Stomach (tissue), 9 donors: ENCODE data around the gene WSB2. TPM values are rescaled to one million over a fixed set of nuclear protein-coding genes. Genes with fewer than 3 reads are reported as not detected.

ENCODE experiments used
- DNase-seq, 2 donors: peaks; one replicate each; pipeline versions ENCODE4 v3.0.0 to v3.0.0-alpha.2; 2013 to 2019
- H3K27ac ChIP-seq, 5 donors: fragments of 200-600 bp in 4 of 5; sonication (generic) in 4 of 5; one replicate each; pipeline ENCODE4 v1.5.1; 2013 to 2019; ENCODE audit warnings: mild to moderate bottlenecking in 1 of 5, moderate library complexity in 1 of 5
- H3K27me3 ChIP-seq, 3 donors: fragments of 200-600 bp; sonication (generic); one replicate each; pipeline ENCODE4 v1.5.1; 2017 to 2019; ENCODE audit warnings: mixed run types in 1 of 3
- H3K36me3 ChIP-seq, 4 donors: fragments of 200-600 bp; sonication (generic); 1 replicate in 3 of 4; 2 replicates in 1 of 4; pipeline ENCODE4 v1.5.1; 2016 to 2019
- H3K4me1 ChIP-seq, 4 donors: fragments of 200-600 bp; sonication (generic); one replicate each; pipeline ENCODE4 v1.5.1; 2016 to 2019
- H3K4me3 ChIP-seq, 4 donors: fragments of 200-600 bp; sonication (generic) in 3 of 4; one replicate each; pipeline ENCODE4 v1.5.1; 2016 to 2019; ENCODE audit warnings: mild to moderate bottlenecking in 1 of 4
- H3K9me3 ChIP-seq, 4 donors: fragments of 200-600 bp; sonication (generic); one replicate each; pipeline ENCODE4 v1.5.1; 2016 to 2019
- EP300 ChIP-seq: sonication (generic); formaldehyde crosslinking; IDR thresholded peaks from one replicate; pipeline ENCODE4 v1.6.1; 2017; ENCODE audit warnings: antibody characterized with exemption
- POLR2A ChIP-seq, 4 donors: fragments of 450-650 bp; IDR thresholded peaks; one replicate each; pipeline ENCODE4 v1.6.1; 2016; ENCODE audit warnings: antibody characterized with exemption in 4 of 4, control low read depth in 2 of 4, mild to moderate bottlenecking in 1 of 4, moderate library complexity in 1 of 4
- POLR2AphosphoS5 ChIP-seq, 3 donors: sonication (generic); formaldehyde crosslinking; IDR thresholded peaks; one replicate each; pipeline ENCODE4 v1.6.1; 2016; ENCODE audit warnings: antibody characterized with exemption in 3 of 3
- WGBS, 5 donors: extraction: QIAGEN DNeasy Blood & Tissue Kit in 3 of 5; methylation state at CpG; one replicate each; pipeline versions ENCODE4 v1.1.5 to v1.1.7; 2013 to 2018; 5-methylcytosine and 5-hydroxymethylcytosine counted together
- intact Hi-C: fragments of 100-400 bp; cut with DNase I; formaldehyde crosslinking; loops from one replicate; pipeline ENCODE4 v1.15.1; 2023; ENCODE audit warnings: low total_unique reads
- polyA plus RNA-seq, 3 donors: library from polyadenylated mRNA; stranded (reverse); fragments of 200-250 nt; gene quantifications; one replicate each; pipeline ENCODE4 v1.2.3, GENCODE V29; 2013
- total RNA-seq, 5 donors: library from RNA; depleted of rRNA; stranded (reverse); fragments of >200 nt; gene quantifications; one replicate each; pipeline versions ENCODE4 v1.1.0 to v1.2.3, GENCODE V29; 2014 to 2016
- TF ChIP-seq, protein P1 (sequence below), 7 experiments: fragments of 450-650 bp in 4 of 7; fragments of 200-600 bp in 3 of 7; sonication (generic) in 3 of 7; IDR thresholded peaks; one replicate each; pipeline ENCODE4 v1.5.1; 2016 to 2019; ENCODE audit warnings: antibody characterized with exemption in 7 of 7, control low read depth in 2 of 7, mild to moderate bottlenecking in 1 of 7
- donor health status: healthy with polysubstance abuse.
- donor health status: Bipolar disorder and iron deficiency.
- donor health status: healthy.

WSB2 gene
- total and polyA plus RNA-seq, 8 donors: 32.4 to 110 (median 79.9) TPM

DNA sequence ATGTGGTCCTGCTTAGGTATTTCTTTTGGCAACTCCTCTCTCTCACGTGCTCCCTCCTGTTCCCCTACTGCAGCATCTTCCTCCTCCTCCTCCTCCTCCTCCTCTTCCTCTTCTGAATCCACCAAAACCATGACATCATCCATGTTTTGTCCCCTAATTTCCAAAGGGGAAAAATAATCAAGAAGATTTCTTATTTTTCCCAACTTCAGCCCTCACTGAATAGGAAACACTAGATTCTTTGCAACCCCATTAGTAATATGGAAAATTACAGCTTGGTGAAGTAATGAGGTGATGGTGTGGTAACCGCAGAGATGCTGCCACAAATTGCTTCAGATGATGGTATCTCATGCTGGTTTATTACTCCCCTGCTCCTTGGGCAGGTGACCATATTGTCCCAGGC, 7.5 kb upstream of the WSB2 start:
- intact Hi-C loops: no loop called here
- H3K9me3 ChIP-seq: no peaks in the 10 kb centered on the region
- H3K4me1 ChIP-seq: peaks cover 5 to 24% (median 11%) of the 10 kb centered on the region in 4 donors
- 85 to 89% (median 86%) methylated on average over 2 of the region's 2 CpGs for WGBS, 5 donors
- no peak overlapping the region for H3K27ac ChIP-seq
- no peaks in the 10 kb centered on the region for H3K27me3 ChIP-seq
- no peak overlapping the region for H3K4me3 ChIP-seq
- no peak for DNase-seq
- H3K36me3 ChIP-seq: peaks cover 0 to 33% (median 16%) of the 10 kb centered on the region in 4 donors
- TF ChIP-seq, protein P1, sequence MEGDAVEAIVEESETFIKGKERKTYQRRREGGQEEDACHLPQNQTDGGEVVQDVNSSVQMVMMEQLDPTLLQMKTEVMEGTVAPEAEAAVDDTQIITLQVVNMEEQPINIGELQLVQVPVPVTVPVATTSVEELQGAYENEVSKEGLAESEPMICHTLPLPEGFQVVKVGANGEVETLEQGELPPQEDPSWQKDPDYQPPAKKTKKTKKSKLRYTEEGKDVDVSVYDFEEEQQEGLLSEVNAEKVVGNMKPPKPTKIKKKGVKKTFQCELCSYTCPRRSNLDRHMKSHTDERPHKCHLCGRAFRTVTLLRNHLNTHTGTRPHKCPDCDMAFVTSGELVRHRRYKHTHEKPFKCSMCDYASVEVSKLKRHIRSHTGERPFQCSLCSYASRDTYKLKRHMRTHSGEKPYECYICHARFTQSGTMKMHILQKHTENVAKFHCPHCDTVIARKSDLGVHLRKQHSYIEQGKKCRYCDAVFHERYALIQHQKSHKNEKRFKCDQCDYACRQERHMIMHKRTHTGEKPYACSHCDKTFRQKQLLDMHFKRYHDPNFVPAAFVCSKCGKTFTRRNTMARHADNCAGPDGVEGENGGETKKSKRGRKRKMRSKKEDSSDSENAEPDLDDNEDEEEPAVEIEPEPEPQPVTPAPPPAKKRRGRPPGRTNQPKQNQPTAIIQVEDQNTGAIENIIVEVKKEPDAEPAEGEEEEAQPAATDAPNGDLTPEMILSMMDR (IDR thresholded peaks at IDR 0.05): no peak
- TF ChIP-seq POLR2AphosphoS5 (IDR thresholded peaks at IDR 0.05) (no peak), POLR2A (IDR thresholded peaks at IDR 0.05) (no peak)

DNA sequence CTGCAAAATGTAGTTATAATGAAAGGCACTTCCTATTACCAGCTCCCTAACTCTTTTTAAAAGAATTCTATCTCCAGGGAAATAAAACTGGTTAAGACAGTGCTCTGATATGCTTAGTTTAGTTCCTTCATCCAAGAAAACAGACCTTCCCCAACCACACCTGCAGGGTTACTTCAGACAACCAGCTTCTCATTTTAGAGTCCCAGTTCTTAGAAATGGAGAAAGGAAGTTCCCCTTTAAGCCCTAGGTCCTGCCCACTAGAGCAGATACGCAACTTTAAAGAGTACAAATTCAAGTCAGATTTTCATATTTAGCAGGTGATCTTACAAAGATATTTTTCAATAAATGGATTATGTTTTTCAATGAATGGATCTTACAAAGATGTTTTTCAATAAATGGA, 4.4 kb upstream of the WSB2 start:
- TF ChIP-seq, protein P1 (IDR thresholded peaks at IDR 0.05): no peak
- TF ChIP-seq POLR2A (IDR thresholded peaks at IDR 0.05): no peak
- TF ChIP-seq EP300: no peak
- TF ChIP-seq POLR2AphosphoS5 (IDR thresholded peaks at IDR 0.05): no peak
- H3K27ac ChIP-seq: peak overlapping the region in 2 of 5 donors; percentile 43 to 97
- DNase-seq: no peak
- H3K4me3 ChIP-seq: no peak overlapping the region
- H3K27me3 ChIP-seq: no peaks in the 10 kb centered on the region
- WGBS, 5 donors: 69 to 84% (median 76%) methylated on average over 1 of the region's 1 CpG
- H3K9me3 ChIP-seq: no peaks in the 10 kb centered on the region
- H3K4me1 ChIP-seq: peaks cover 12 to 39% (median 22%) of the 10 kb centered on the region in 4 donors
- H3K36me3 ChIP-seq: peaks cover 0 to 9% (median 6%) of the 10 kb centered on the region in 4 donors
- intact Hi-C loops: no loop called here

DNA sequence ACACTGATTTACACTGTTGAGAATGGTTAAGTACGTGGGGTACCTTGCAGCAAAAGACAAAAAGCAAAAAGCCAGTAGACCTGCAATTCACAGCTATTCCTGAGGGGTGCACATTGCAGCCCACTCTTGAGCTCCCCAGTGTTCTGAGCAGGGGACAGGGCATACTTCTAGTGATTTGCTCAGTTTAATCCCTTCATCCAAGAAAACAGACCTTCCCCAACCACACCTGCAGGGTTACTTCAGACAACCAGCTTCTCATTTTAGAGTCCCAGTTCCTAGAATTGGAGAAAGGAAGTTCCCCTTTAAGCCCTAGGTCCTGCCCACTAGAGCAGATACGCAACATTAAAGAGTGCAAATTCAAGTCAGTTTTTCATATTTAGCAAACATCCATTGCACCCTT, 3.6 kb upstream of the WSB2 start:
- 43 to 58% (median 46%) methylated on average over 2 of the region's 2 CpGs for WGBS, 5 donors
- Histone ChIP-seq H3K9me3 (no peaks in the 10 kb centered on the region), H3K27me3 (no peaks in the 10 kb centered on the region), H3K36me3 (peaks cover 0 to 7% (median 3%) of the 10 kb centered on the region in 4 donors), H3K27ac (peak overlapping the region in 3 of 5 donors; percentile 27 to 97 (median 43)), H3K4me3 (no peak overlapping the region), H3K4me1 (peaks cover 12 to 47% (median 29%) of the 10 kb centered on the region in 4 donors)
- TF ChIP-seq, protein P1 (IDR thresholded peaks at IDR 0.05): no peak
- no peak for TF ChIP-seq POLR2A (IDR thresholded peaks at IDR 0.05)
- no peak for TF ChIP-seq POLR2AphosphoS5 (IDR thresholded peaks at IDR 0.05)
- no peak for TF ChIP-seq EP300
- DNase-seq: peak in 1 of 2 donors; percentile 34
- intact Hi-C loops: no loop called here

DNA sequence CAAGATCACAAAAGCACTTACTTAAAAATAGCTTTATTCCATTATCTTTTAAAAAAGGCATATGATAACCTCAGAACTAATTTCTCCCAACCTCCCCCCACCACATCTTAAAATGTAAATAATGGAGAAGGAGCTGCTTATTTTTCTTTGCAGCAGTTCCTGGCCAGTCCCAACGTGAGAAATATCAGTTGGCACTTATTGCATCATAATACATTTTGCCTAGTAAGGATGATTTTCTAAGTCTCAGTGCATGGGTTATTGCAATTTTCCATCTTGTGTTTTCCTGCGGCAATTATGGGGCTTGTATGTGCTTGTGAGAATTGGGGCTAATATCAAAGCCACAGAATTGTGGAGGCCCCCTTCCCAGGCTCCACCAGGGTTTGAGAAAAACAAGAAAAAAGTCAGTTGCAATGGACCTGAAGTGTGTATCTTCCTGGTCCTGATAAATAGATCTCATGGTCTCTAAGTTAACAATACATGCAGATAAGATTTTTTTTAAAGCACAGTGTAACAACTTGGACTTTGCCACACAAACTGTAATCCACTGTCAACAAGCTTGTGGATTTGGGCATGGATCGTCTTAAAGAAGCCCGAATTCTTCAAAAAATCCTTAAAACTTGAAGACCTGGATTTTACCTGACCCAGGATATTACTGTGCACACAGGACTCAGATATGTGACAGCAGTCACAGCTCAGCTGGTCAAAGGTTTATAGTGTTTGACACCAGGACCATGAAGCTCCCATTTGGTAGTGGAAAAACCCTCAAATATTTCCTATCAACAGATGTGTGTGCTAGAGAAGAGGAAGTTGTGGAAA, 2.8 kb upstream of the WSB2 start:
- TF ChIP-seq POLR2A (IDR thresholded peaks at IDR 0.05): no peak
- no peak for TF ChIP-seq POLR2AphosphoS5 (IDR thresholded peaks at IDR 0.05)
- TF ChIP-seq, protein P1 (IDR thresholded peaks at IDR 0.05): no peak
- no peak for TF ChIP-seq EP300
- Histone ChIP-seq H3K36me3 (peaks cover 0 to 7% (median 2%) of the 10 kb centered on the region in 4 donors), H3K9me3 (no peaks in the 10 kb centered on the region), H3K27me3 (no peaks in the 10 kb centered on the region), H3K4me1 (peaks cover 12 to 55% (median 35%) of the 10 kb centered on the region in 4 donors), H3K27ac (peak overlapping the region; percentile 30 to 99 (median 98)), H3K4me3 (no peak overlapping the region)
- whole genome bisulfite sequencing, 5 donors: 27 to 55% (median 39%) methylated on average over 4 of the region's 4 CpGs
- intact Hi-C loops: no loop called here
- peak in 1 of 2 donors; percentile 26 for DNase-seq
